HG03064 (cell line): ENCODE results near the gene SCIN.
"Not testable (repeated sequence)": the region's sequence is repeated elsewhere in the genome, so short reads cannot be mapped to it uniquely, and the experiment has no call there.

Source experiments
- ATAC-seq: cut with Tn5 transposase; IDR thresholded peaks from one replicate; pipeline ENCODE4 v1.9.1; 2021; ENCODE audit warnings: low read depth; ENCODE audit not compliant: unreplicated experiment

Gene SCIN

DNA sequence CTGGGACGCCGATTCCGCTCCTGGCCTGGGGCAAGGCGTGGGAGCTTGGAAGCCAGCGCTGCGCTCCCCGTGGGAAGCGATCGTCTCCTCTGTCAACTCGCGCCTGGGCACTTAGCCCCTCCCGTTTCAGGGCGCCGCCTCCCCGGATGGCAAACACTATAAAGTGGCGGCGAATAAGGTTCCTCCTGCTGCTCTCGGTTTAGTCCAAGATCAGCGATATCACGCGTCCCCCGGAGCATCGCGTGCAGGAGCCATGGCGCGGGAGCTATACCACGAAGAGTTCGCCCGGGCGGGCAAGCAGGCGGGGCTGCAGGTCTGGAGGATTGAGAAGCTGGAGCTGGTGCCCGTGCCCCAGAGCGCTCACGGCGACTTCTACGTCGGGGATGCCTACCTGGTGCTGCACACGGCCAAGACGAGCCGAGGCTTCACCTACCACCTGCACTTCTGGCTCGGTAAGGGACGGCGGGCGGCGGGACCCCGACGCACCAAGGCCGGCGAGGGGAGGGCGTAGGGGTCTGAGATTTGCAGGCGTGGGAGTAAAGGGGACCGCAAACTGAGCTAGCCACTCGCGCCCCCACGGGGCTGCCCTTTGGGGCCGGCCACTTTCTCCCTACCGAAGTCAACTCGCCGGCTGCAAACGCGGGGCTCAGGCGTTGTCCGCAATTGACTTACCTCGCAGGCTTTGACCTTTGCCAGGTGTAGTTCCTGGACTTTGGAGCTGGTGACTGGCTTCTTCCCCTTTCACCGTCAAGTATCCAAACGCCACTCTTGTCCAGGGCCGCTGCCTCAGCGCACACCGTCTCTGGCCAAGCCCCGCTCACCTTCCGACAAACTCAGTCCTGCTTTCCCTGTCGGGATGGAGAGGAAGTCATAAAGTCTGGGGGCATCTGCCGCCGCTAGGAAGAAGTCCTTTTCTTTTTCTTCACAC, at the start of gene SCIN:
Gene SCIN, plus strand, starts transcription at position 187 of the 928 bp plus-strand sequence. Its CDS starts 67 bp downstream, at position 254.
- ATAC-seq = no peak

DNA sequence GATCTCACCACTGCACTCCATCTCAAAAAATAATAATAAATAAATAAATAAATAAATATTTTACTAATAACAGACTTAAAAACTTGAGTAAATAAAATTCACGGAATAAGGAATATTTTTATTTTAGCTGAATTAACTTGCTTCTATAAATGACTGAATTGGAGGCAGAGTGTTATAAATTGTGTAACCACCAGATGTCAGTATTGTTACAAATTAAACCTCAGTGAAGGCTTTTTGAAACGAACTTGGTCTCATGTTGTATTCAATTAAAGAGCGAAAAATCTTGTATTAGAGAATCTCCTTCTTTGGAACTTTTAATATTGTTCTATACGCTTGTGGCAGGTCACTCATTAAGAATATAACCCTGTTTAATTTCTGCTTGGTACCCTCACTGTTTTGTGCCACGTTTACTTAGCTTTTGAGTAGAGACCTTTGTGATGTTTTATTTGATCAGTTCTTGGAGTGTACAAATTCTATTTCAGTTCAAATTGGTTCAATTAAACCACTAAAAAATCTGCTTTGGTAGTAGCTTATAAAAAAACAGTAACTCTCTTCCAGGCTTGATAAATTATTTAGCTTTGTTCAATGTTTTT, 45.6 kb upstream of the SCIN start:
- ATAC-seq = no peak

DNA sequence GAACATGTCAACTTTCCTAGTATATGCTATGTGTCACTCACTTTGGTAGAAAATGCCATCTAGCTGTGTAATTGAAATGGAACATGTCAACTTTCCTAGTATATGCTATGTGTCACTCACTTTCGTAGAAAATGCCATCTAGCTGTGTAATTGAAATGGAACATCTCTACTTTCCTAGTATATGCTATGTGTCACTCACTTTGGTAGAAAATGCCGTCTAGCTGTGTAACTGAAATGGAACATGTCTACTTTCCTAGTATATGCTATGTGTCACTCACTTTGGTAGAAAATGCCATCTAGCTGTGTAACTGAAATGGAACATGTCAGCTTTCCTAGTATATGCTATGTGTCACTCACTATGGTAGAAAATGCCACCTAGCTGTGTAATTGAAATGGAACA, 43.8 kb upstream of the SCIN start:
- not testable (repeated sequence) for ATAC-seq

DNA sequence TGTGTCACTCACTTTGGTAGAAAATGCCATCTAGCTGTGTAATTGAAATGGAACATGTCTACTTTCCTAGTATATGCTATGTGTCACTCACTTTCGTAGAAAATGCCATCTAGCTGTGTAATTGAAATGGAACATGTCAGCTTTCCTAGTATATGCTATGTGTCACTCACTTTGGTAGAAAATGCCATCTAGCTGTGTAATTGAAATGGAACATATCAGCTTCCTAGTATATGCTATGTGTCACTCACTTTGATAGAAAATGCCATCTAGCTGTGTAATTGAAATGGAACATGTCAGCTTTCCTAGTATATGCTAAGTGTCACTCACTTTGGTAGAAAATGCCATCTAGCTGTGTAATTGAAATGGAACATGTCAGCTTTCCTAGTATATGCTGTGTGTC, 42.9 kb upstream of the SCIN start:
- ATAC-seq = not testable (repeated sequence)

DNA sequence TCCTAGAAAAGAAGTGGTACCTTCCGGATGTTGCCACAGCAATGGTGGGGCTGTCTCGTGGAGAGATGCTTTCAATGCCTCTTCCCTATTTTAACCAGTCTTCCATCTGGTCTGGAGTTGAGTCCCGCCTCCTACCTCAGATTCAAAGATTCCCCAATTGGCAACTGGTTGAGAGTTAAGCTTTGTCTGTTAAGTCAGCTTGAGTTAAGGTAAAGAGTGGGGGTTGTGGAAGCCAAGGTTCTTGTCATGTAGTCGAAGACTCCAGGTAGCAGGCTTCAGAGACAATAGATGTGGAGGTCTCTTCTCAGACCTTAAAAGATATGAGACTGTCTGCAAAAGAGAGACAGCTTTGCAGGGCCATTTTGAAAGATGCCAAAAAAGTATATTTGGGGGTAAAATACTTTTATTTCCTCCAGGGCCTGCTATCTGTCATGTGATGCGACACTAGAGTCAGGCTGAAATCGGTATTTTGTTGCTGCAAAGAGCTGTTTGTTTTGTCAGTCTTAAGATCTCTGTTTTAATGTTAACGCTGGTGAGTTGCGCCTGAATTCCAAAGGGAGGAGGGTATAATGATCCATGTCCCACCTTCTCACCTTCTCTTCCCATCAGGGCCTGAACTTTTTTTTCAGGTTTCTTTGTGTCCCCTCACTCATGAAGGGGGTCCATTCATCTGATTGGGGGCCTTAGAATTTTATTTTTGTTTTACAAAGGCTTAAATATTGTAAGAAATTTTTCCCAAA, 40.4 kb upstream of the SCIN start:
- ATAC-seq = no peak

DNA sequence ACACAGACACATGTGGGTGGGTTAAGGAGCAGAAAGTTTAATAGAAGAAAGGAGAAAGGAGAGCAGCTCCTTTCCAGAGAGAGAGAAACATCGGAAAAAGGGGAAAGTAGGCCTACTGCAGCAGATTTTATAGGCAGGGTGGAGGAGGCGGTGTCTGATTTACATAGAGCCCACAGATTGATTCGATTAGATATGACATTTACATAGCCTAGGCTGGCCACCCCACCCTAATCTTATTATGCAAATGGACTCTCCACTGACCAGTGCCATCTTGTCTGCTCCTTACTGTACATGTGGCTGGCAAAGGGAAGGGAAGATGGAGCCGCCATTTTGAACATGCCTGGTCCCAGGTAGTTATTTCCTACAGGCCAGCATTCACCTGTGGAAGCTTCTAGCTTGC, 38.7 kb upstream of the SCIN start:
- ATAC-seq = no peak

DNA sequence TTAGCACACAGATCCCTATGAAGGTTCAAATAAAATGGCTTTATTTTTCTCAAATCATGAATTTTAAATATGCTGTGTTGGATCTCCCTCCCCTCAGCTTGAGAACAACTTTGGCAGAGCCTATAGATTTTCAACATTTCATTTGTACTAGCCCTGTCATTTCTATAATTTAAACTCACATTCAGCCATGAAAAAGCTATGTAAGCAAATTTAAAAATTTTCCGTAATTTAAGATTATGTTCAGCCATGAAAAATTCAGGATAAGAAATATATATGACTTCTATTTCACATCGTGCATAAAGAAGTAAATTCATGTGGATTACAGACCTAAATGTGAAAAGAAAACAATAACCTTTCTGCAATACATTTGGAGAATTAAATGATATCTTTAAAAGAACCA, 36.5 kb upstream of the SCIN start:
- ATAC-seq = no peak

DNA sequence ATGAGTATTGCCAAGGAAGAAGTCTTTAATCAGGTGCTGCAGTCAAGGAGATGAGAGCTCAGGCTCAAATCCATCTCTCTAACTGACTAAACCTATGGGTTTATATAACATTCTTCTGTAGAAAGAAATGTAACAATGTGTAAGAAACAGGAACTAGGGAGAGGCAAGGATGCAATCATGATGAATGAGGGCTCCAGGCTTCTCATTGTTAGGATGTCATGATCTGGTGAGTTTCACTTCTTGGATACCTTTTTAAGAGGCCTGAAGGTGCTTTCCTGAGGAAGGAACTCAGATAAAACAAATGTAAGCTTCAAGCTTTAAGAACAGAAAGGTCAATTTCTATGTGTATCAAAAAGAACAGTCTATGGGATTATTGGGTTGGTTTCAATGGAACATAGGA, 30.8 kb upstream of the SCIN start:
- ATAC-seq = no peak

DNA sequence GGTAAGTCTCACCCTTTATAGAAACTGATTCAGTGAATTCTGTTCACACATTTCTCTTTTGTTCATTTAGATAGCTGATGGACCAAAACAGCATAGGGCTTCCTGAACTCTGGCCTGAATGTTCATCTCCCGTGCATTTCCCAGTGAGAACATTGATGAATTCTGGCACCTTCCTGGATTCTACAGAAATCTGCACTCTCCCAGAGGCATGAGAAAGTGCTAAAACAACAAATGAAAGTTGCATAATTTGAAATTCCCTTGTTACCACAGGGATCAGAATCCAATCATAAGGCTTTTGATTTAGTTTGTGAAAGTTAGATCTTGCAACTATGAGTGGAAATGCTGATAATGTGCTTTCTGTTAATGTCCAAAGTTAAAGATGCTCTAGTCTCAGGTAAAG, 29.7 kb upstream of the SCIN start:
- ATAC-seq = no peak

DNA sequence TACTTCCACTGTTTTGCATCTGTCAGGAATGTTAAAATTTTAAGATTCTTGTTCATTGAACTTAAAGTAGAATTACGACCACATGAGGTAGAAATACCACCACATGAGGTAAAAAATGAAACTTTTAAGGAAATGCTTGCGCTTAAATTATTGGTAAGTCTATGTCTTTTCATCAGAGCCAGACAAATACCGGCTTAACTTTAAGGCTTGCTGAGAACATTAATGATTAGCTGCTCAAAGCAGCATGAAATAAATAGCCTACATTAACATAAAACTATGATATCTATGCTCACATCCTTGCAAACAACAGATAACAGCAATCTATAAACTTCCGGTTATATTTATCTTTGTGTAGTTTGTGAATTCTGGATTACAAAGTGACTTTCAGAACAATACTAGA, 26.9 kb upstream of the SCIN start:
- no peak for ATAC-seq

DNA sequence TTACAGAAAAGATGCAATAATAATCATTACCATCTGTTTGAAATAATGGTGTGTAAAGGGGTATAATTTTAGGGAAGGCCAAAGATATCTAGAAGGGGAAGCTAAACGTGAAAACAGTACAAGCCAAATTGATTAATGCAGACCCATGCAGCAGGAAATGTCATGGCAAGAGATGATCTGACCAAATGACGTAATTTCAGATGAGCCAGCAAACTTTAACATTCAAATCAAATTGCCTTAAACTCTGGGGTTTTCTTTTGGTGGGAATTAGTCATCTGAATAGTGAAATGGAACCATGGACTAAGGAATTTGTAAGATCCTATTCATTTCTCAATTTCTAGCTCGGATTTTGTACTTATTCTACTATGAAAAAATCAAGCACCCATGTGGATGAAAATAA, 21.4 kb upstream of the SCIN start:
- no peak for ATAC-seq

DNA sequence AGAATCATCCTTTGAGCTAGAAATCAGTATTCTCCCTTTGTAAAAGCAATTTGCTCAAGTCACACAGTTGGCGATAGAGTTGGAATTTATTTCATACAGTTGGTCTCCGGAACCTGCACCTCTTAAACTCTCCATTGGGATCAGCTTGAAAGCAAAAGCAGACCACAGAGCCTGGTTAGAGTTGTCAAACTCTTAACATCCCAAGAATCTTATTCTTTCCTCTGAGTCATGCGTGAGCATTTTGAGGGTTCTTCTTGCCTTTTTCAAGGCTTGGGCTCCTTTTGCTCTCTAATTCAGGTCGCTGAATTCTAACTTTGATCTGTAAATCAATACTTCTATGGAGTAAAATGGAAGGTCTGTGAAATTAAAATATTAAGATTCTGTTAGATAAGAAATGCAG, 19.6 kb upstream of the SCIN start:
- ATAC-seq = no peak

DNA sequence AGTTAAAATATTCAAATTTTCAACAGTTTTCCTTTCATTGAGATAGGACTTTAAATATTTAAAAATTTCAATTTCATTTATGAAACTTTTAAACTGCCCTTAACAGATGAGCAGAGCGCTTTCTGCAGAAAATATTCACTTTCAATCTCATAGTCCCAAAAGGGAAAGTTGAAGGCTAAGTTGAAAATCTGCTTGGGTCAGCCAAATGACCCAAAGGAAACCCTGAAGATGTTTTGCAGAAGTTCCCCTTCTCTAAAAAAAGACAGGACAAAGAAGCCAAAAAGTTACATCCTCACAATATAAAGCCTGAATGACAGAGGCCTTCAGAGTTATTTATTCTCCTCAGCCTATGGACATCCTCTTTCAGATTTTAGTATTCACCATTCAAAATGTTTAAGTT, 17.6 kb upstream of the SCIN start:
- no peak for ATAC-seq

DNA sequence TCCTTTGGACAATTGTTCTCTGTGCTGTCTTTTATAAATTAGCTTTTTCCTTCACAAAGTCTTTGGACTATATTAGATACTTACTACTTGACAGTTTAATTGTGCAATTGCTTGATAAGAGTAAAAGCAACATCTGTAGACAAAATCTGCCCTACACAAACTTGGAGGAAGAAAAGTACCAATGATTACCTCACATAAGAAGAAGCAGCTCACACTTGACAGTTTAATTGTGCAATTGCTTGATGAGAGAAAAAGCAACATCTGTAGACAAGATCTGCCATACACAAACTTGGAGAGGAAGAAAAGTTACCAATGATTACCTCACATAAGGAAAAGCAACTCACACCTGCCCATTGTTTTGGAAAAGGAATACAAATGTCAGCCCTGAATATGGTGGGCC, 17.1 kb upstream of the SCIN start:
- ATAC-seq = no peak

DNA sequence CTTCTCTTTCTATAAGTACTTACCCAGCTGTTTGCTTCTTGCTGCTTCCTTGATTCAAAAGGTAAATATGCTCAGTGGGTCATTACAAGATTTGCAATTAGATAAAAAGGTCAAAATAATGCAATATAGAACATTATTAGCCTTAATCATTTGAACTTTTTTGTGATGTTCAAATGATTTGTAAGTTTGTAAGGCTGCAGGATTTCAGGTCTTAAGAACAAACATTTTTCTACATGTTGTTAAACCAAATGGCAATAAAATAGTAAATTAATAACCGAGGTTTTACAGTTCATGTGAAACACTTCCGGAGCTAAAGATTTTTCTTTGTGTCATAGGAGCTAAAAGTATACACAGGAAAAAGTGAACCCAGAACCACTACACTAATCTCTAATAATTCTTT, 16.2 kb upstream of the SCIN start:
- ATAC-seq = no peak

DNA sequence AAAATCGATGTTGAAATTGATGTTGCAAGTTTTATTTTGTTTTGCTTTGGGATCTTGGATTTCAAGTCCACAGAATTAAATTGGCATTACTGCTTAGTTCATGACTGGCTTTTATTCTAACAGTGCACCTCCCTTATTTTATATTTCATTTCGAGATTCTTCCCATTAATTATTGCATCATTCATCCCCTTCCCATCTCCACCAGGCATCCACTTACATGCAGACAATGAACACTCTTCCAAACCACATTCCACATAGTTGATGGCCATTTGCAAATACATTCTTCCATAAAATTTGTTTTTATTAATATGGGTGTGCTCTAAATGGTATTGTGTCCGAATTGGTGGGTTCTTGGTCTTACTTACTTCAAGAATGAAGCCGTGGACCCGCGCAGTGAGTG, 15.6 kb upstream of the SCIN start:
- ATAC-seq = no peak

DNA sequence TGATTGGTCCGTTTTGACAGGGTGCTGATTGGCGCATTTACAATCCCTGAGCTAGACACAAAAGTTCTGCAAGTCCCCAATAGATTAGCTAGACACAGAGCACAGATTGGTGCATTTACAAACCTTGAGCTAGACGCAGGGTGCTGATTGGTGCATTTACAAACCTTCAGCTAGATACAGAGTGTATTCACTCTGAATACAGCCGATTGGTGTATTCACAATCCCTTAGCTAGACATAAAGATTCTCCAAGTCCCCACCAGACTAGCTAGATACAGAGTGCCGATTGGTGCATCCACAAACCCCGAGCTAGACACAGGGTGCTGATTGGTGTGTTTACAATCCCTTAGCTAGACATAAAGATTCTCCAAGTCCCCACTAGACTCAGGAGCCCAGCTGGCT, 14.8 kb upstream of the SCIN start:
- ATAC-seq = not testable (repeated sequence)

DNA sequence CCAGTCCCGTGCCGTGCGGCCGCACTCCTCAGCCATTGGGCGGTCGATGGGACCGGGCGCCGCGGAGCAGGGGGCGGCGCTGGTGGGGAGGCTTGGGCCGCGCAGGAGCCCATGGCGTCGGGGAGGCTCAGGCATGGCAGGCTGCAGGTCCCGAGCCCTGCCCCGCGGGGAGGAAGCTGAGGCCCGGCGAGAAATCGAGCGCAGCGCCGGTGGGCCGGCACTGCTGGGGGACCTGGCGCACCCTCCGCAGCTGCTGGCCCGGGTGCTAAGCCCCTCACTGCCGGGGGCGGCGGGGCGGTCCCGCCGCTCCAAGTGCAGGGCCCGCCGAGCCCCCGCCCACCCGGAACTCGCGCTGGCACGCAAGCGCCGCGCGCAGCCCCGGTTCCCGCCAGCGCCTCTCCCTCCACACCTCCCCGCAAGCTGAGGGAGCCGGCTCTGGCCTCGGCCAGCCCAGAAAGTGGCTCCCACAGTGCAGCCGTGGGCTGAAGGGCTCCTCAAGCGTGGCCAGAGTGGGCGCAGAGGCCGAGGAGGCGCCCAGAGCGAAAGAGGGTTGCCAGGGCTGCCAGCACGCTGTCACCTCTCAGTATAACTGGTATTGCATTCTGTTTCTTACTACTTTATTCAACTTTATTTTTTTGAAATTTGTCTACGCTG, 14.3 kb upstream of the SCIN start:
- ATAC-seq = not testable (repeated sequence)

DNA sequence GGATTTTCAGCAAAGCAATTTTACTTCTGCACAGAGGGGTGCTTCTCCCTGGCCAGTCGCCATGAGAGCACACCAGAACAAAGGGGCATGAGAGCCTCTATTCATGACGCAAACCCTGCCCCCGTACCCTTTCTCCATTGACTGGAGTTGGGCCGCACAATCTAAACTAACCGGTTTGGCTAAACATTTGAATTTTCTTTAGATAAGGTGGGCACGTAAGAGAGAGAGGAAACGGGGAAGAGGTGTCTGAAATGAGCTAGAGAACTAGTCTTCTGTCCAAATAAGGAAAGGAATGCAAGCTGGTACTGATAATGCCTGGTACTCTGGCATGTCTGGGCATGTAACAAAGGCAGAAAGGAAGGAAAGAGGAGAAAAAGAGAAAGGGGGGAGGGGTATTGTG, 13.2 kb upstream of the SCIN start:
- no peak for ATAC-seq

DNA sequence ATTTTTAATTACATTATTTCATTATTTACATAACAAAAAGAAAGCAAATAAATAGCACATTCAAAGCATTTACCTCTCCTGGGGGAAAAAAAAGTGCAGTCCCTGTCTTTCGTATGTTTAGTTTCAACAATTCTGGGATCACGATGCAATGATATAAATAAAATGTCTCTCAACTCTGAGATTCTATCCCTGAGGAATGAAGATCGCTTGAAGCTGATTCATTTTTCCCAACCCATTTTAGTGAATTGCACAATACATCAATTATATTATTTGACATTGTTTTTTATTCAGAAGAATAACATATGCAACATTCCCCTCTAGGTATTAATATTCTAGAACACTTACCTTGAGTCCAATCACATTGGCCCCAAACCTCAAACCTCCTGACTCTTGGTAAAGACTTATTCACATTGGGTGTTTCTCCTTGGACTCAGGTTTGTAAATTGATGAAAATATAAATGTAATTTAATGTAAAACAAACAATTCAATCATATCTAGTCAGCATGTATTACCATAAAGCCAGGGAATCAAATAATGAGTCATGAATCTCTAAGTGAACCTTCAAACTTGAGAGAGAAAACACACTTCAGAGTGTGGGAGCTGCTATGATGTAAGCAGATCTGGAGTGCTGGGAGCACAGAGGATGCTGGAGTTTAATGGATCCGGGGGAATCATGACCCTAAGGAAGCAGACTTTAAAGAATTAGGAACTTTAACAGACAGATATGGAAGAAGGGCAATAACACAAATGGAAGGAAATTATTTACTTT, 5.3 kb upstream of the SCIN start:
- ATAC-seq = no peak
